T-helper 17 cell (primary cell): ENCODE data around the gene PXYLP1. TPM values are rescaled to one million over a fixed set of nuclear protein-coding genes. Genes with fewer than 3 reads are reported as not detected.
"Not testable (repeated sequence)": the region's sequence is repeated elsewhere in the genome, so short reads cannot be mapped to it uniquely, and the experiment has no call there.

Source experiments
- ATAC-seq: fragments of 150-1000 bp; cut with Tn5 transposase; 2 replicates; pipeline ENCODE4 v1.10.0; 2021; ENCODE audit warnings: mild to moderate bottlenecking, moderate library complexity
- DNase-seq, 3 donors: peaks; one replicate each; pipeline versions ENCODE4 v3.0.0 to v3.0.0-alpha.2; 2020 to 2021
- H3K9me3 ChIP-seq: one replicate; pipeline ENCODE4 v1.7.0; 2013; ENCODE audit warnings: low read length, mild to moderate bottlenecking; ENCODE audit not compliant: control insufficient read depth, poor library complexity, severe bottlenecking
- H3K27ac Mint-ChIP-seq: one replicate; pipeline ENCODE4 v1.8.0; 2022; ENCODE audit warnings: mild to moderate bottlenecking, moderate library complexity, mixed read lengths
- H3K27me3 Mint-ChIP-seq: one replicate; pipeline ENCODE4 v1.8.0; 2022; ENCODE audit warnings: mixed read lengths
- H3K36me3 Mint-ChIP-seq: one replicate; pipeline ENCODE4 v1.8.0; 2022; ENCODE audit warnings: low read depth, mixed read lengths
- H3K4me1 Mint-ChIP-seq: one replicate; pipeline ENCODE4 v1.8.0; 2022; ENCODE audit warnings: mild to moderate bottlenecking, mixed read lengths
- H3K4me3 Mint-ChIP-seq: one replicate; pipeline ENCODE4 v1.8.0; 2022; ENCODE audit warnings: mild to moderate bottlenecking, moderate library complexity, mixed read lengths
- total RNA-seq, 4 donors: library from RNA in 2 of 4; stranded (reverse) in 2 of 4; gene quantifications; one replicate each; pipeline ENCODE4 v1.2.3 and lab custom pipeline; 2022 to 2026

Gene PXYLP1
- total RNA-seq, 2 donors from 2014 or later = 6.1 to 9.0 TPM

DNA sequence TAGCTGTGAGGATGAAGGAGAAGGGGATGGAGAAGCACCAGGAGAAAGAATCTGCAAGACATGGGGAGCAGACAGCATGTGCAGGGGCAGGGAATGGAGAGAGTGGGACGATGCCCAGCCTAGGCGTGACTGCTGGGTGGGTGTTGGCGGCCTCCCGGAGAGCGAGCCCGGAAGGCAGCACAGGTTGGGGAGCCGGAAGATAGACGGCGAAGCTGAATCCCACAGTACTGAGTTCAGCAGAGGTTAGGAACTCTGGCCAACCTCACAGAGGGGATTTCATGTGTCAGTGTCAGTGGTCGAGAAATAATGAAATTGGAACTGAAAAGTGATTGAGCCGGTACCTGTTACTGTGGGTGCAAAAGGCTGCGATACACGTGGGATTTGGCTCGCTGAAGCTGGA, 55.2 kb downstream of the PXYLP1 start:
- no peak overlapping the region for H3K27ac Mint-ChIP-seq
- H3K27me3 Mint-ChIP-seq = no peaks in the 10 kb centered on the region
- H3K9me3 ChIP-seq = no peaks in the 10 kb centered on the region
- peaks cover 11% of the 10 kb centered on the region for H3K4me1 Mint-ChIP-seq
- H3K4me3 Mint-ChIP-seq = no peak overlapping the region
- ATAC-seq (no peak), DNase-seq (no peak)
- H3K36me3 Mint-ChIP-seq = peaks cover 20% of the 10 kb centered on the region

DNA sequence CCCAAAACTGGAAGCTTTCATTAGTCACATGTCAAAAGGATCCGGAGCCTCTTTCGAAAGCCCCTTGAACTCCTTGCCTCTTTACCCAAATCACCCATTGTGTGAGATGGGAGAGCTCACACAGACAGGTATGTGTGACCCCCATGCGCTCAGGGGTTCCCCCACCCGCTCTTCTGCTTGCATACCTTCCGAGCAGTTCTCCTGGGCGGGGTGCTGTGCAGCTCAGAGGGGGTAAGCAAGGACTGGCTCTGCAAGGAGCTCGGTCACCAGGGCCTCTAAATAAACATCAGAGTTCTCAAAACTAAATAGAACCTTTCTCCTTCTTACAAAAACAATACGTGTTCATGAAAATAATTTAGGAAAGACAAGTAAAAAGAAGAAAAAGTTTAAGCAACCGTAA, 55.7 kb downstream of the PXYLP1 start:
- no peaks in the 10 kb centered on the region for H3K9me3 ChIP-seq
- ATAC-seq (no peak), DNase-seq (no peak)
- Mint-ChIP-seq H3K27ac (no peak overlapping the region), H3K36me3 (peaks cover 17% of the 10 kb centered on the region), H3K4me1 (peaks cover 8% of the 10 kb centered on the region), H3K27me3 (no peaks in the 10 kb centered on the region), H3K4me3 (no peak overlapping the region)

DNA sequence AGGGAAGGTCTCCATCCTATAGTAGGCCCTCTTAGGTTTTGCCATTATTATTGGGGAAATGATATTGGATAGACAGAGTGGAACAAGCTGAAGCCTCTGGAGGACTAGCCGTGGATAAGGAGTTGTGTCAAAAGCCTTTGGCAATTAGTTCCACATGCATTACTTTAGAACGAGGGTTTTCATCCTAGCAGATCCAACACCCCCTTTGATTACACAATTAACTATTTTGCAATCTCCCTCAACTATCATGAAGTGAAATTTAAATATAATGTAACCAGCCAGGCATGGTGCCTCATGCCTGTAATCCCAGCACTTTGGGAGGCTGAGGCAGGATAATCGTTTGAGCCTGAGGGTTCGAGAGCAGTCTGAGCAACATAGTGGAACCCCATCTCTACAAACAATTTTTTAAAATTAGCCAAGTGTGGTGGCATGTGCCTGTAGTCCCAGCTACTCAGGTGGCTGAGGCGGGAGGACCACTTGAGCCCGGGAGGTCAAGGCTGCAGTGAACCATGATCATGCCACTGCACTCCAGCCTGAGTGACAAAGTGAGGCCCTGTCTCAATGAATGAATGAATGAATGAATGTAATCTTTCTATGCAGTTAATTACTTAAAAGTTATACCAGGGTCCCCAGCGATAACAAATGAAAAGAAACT, 56.8 kb downstream of the PXYLP1 start:
- H3K9me3 ChIP-seq = no peaks in the 10 kb centered on the region
- Mint-ChIP-seq H3K27ac (no peak overlapping the region), H3K27me3 (no peaks in the 10 kb centered on the region), H3K4me3 (no peak overlapping the region), H3K36me3 (peaks cover 12% of the 10 kb centered on the region), H3K4me1 (peaks cover 5% of the 10 kb centered on the region)
- ATAC-seq = no peak
- DNase-seq = no peak

DNA sequence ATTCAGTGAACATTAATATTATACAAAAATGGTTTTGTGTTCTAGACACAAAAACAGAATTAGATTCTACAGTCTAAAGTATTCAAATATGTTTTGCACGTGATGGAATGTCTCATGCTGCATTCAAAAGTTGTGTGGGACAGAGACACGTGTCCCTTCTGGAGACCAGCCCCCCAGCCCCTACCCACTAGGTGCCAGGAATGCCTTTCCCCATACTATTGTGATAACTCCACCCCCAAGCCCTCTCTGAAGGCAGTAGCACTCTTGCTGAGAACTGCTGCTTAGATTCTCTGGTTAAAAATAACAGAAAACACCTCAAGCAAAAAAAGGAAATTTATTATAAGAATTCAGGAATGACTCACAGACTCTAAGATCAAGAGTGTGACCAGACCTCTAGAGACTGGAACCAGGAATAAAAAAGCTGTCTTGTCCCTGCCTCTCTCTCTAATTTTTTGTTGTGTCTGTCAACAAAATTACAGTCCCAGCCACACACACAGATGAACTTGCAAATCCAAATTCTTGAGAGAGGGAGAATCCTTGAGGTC, 57.7 kb downstream of the PXYLP1 start:
- H3K27me3 Mint-ChIP-seq = no peaks in the 10 kb centered on the region
- DNase-seq = no peak
- ATAC-seq = no peak
- no peaks in the 10 kb centered on the region for H3K9me3 ChIP-seq
- H3K27ac Mint-ChIP-seq = no peak overlapping the region
- H3K36me3 Mint-ChIP-seq = peaks cover 12% of the 10 kb centered on the region
- H3K4me3 Mint-ChIP-seq = no peak overlapping the region
- H3K4me1 Mint-ChIP-seq = peaks cover 5% of the 10 kb centered on the region

DNA sequence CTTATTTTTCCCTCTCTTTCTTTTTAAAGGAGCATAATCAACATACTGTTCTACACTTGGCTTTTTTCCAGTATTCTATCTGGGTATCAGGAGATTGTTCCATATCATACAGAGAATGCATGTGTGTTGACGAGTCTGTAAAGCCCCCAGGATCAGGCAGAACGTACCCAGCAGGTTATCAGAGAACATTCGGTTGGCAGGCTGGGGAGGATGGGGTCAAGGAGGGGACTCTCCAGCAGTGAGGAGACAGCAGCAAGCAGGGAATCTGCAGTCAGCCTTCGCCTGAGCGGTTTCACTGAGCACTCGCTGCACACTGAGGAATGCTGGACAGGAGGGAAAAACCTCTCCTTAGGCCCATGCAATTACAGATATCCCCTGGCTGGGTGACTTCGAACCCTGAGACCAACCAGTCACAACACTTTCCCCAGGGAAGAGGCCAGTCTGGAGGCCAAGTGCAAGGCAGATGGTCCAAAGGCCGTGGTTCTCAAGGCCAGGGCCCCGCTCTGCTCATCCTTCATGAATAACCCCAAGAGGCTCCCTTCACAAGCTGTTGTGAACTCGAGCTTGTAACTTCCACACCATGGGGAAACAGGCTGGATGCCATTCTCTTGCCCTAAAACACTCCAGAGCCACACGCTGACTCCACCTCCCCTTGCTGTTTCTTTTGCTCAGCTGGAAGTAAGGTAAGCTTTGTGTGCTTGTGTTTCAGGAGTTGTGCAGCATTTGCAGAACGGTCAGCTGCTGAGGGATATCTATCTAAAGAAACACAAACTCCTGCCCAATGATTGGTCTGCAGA, 60.1 kb downstream of the PXYLP1 start:
- Mint-ChIP-seq H3K36me3 (peaks cover 7% of the 10 kb centered on the region), H3K27ac (no peak overlapping the region), H3K27me3 (no peaks in the 10 kb centered on the region), H3K4me1 (peaks cover 10% of the 10 kb centered on the region), H3K4me3 (no peak overlapping the region)
- H3K9me3 ChIP-seq = no peaks in the 10 kb centered on the region
- DNase-seq (no peak), ATAC-seq (no peak)

DNA sequence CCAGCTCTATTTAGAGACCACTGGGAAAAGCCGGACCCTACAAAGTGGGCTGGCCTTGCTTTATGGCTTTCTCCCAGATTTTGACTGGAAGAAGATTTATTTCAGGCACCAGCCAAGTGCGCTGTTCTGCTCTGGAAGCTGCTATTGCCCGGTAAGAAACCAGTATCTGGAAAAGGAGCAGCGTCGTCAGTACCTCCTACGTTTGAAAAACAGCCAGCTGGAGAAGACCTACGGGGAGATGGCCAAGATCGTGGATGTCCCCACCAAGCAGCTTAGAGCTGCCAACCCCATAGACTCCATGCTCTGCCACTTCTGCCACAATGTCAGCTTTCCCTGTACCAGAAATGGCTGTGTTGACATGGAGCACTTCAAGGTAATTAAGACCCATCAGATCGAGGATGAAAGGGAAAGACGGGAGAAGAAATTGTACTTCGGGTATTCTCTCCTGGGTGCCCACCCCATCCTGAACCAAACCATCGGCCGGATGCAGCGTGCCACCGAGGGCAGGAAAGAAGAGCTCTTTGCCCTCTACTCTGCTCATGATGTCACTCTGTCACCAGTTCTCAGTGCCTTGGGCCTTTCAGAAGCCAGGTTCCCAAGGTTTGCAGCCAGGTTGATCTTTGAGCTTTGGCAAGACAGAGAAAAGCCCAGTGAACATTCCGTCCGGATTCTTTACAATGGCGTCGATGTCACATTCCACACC, 60.9 kb downstream of the PXYLP1 start:
- H3K27ac Mint-ChIP-seq = no peak overlapping the region

DNA sequence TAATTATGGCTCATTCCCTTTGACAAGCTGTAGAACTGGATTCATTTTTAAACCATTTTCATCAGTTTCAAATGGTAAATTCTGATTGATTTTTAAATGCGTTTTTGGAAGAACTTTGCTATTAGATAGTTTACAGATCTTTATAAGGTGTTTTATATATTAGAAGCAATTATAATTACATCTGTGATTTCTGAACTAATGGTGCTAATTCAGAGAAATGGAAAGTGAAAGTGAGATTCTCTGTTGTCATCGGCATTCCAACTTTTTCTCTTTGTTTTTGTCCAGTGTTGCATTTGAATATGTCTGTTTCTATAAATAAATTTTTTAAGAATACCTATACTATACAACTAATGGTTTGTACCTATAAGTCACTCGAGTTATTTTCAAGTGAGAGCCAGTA, 62.7 kb downstream of the PXYLP1 start:
- H3K27me3 Mint-ChIP-seq = no peaks in the 10 kb centered on the region
- peak overlapping the region; percentile 82 for H3K4me3 Mint-ChIP-seq

More for the DNA sequence above, 60.9 kb downstream of the PXYLP1 start:
- H3K4me1 Mint-ChIP-seq = peaks cover 10% of the 10 kb centered on the region
- DNase-seq = no peak
- no peak overlapping the region for H3K4me3 Mint-ChIP-seq
- ATAC-seq = no peak
- H3K9me3 ChIP-seq = no peaks in the 10 kb centered on the region
- no peaks in the 10 kb centered on the region for H3K27me3 Mint-ChIP-seq
- H3K36me3 Mint-ChIP-seq = peaks cover 5% of the 10 kb centered on the region

DNA sequence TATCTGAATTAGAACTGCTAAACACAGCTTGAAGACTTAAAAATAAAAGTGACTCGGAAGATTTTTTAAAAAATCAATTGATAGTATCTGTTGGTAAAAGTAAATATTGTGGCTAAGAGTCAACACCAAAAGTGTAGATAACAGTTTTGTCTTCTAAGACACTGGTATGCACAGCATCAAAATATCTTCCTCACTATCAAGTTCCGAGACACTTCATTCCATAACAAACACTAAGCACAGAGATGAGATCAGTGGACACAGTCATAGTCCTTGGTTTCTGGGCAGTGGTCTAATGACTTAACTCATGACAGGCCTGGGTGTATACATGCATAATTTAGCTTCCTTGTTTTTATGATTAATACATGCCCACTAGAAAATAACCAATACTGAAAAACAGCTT, 63.2 kb downstream of the PXYLP1 start:
- Mint-ChIP-seq H3K36me3 (peaks cover 2% of the 10 kb centered on the region), H3K4me3 (peak overlapping the region; percentile 82), H3K27me3 (no peaks in the 10 kb centered on the region), H3K4me1 (peaks cover 11% of the 10 kb centered on the region), H3K27ac (peak overlapping the region; percentile 93)
- no peaks in the 10 kb centered on the region for H3K9me3 ChIP-seq
- ATAC-seq (no peak), DNase-seq (no peak)

More for the DNA sequence above, 62.7 kb downstream of the PXYLP1 start:
- peak overlapping the region; percentile 93 for H3K27ac Mint-ChIP-seq
- H3K36me3 Mint-ChIP-seq = peaks cover 2% of the 10 kb centered on the region
- no peaks in the 10 kb centered on the region for H3K9me3 ChIP-seq
- peaks cover 10% of the 10 kb centered on the region for H3K4me1 Mint-ChIP-seq
- DNase-seq = no peak
- no peak for ATAC-seq

DNA sequence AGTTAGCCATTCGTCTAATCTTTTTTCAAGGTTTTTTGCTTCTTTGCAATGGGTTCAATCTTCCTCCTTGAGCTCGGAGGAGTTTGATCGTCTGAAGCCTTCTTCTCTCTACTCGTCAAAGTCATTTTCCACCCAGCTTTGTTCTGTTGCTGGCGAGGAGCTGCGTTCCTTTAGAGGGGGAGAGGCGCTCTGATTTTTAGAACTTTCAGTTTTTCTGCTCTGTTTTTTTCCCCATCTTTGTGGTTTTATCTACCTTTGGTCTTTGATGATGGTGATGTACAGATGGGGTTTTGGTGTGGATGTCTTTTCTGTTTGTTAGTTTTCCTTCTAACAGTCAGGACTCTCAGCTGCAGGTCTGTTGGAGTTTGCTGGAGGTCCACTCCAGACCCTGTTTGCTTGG, 68.8 kb downstream of the PXYLP1 start:
- not testable (repeated sequence) for DNase-seq

DNA sequence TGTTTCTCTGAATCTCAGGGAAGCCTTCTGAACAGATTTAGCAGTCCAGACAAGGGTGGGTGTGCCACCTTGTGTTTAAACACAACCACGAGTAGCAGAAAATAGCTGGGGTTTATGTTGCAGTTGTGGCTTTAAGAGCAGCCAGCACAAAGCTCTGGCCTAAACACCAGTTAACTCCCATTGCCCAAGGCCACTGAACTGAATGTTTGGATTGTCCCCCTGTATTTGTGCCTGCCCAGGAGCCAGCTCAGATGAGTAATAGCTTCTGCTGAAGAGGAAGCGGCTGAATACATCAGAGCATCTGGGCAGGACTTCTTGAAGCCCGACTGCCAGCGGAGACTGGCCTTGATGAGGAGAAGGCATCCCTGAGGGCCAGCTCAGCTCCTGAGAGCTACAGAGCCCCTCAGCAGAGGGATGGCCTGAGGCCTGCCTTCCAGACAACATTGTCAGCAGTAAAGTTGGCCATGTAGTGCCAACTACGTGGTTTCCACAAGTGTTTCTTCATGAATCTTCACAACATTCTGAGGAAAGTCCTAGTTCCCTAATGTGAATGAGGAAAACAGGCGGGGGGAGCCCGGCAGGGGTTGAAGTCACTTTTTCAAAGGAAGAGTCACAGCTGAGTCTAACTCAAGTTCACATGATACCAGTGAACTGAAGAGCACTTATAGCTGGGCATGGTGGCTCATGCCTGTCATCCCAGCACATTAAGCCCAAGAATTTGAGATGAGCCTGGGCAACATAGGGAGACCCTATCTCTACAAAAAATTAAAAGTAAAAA, 70.9 kb downstream of the PXYLP1 start:
- no peak for ATAC-seq
- Mint-ChIP-seq H3K36me3 (no peaks in the 10 kb centered on the region), H3K4me3 (no peak overlapping the region), H3K27me3 (no peaks in the 10 kb centered on the region), H3K27ac (peak overlapping the region; percentile 32), H3K4me1 (peaks cover 24% of the 10 kb centered on the region)
- no peaks in the 10 kb centered on the region for H3K9me3 ChIP-seq
- DNase-seq = no peak

More for the DNA sequence above, 68.8 kb downstream of the PXYLP1 start:
- not testable (repeated sequence) for H3K9me3 ChIP-seq, H3K36me3 Mint-ChIP-seq, H3K27me3 Mint-ChIP-seq, ATAC-seq
- peak overlapping the region; percentile 22 for H3K27ac Mint-ChIP-seq
- H3K4me1 Mint-ChIP-seq = peaks cover 16% of the 10 kb centered on the region
- H3K4me3 Mint-ChIP-seq = peak overlapping the region; percentile 25

DNA sequence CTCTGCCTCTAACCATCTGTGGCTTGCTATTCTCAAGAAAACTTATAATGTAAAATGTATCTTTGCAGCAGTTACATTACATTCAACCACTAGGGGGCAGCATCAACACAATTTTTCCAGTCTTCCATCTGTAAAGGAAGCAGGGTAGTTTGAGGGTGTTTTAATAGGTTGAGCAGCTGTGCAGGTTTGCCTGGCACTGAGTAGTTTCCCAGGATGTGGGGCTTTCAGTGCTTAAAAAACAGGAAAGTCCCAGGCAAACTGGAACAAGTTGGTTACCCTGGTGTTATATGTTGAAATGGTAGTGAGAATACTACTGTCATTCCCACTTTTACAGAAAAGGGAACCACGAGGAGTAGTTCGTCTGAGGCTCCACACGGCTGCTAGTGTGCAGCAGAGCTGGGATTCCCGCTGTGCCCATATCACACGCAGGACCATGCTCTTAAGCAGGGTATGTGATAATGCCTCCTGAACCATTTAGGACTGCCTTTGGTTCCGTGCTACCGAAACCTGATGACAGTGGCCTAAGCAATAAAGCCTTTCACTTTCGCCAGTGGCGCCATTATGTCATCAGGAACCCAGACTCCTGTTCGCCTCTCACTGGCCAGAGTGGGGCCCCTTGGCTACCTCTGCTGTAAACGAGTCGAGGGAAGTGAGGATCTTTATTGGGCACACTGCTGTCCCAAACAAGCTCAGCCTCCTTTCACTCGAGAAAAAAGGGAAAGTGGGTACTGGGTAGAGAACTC, 72.0 kb downstream of the PXYLP1 start:
- no peaks in the 10 kb centered on the region for H3K9me3 ChIP-seq
- DNase-seq (peak in 1 of 3 donors; percentile 42), ATAC-seq (peak; percentile 64)
- Mint-ChIP-seq H3K4me1 (peaks cover 35% of the 10 kb centered on the region), H3K4me3 (no peak overlapping the region), H3K27ac (no peak overlapping the region), H3K36me3 (no peaks in the 10 kb centered on the region), H3K27me3 (no peaks in the 10 kb centered on the region)

DNA sequence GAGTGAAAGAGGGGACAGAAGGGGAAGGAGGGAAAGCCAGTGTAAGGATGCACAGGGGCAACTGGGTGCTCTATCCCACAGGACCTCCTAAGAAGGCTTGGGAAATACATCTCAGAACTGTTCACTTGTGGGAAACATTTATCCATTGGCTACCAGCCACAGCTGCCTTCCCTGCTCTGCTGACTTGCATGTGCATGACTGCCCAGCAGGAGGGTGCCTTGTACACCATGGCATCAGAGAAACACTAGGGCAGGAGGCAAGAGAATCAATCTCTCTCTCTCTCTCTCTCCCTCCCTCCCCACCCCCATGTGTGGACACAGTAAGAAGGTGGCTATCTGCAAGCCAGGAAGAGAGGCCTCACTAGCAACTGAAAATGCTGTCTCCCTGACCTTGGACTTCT, 73.8 kb downstream of the PXYLP1 start:
- DNase-seq (no peak), ATAC-seq (no peak)
- H3K36me3 Mint-ChIP-seq = no peaks in the 10 kb centered on the region
- H3K4me1 Mint-ChIP-seq = peaks cover 32% of the 10 kb centered on the region
- H3K27me3 Mint-ChIP-seq = no peaks in the 10 kb centered on the region
- H3K9me3 ChIP-seq = no peaks in the 10 kb centered on the region
- no peak overlapping the region for H3K27ac Mint-ChIP-seq
- H3K4me3 Mint-ChIP-seq = no peak overlapping the region
